ENCODE measurements around the gene CCL20. TPM values are rescaled to one million over a fixed set of nuclear protein-coding genes. Genes with fewer than 3 reads are reported as not detected.
"Not testable (repeated sequence)": the region's sequence is repeated elsewhere in the genome, so short reads cannot be mapped to it uniquely, and the experiment has no call there.

CCL20 gene
- total and polyA plus RNA-seq, 2 of the 8 experiments (the other 6 are each of a cell fraction or from before 2014, with no cell fraction given), result not detected

DNA sequence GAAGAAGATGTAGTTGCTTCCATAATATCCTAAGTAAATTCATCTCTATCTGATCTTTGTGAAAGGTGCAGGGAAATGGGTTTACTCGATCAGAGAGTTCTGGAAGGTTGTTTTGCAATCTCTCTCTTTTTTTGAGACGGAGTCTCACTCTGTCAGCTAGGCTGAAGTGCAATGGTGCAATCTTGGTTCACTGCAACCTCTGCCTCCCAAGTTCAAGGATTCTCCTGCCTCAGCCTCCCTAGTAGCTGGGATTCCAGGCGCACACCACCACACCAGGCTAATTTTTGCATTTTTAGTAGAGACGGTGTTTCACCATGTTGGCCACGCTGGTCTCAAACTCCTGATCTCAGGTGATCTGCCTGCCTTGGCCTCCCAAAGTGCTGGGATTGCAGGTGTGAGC lies 16.9 kb upstream of the CCL20 start:
- FAIRE-seq; H2BK5ac ChIP-seq (ENCODE audit: low read depth, low read length); H4K8ac ChIP-seq (ENCODE audit: extremely low read depth, insufficient read depth, low read length); H2BK12ac ChIP-seq (ENCODE audit: low read depth, low read length); H3K9ac ChIP-seq (replicated peaks in 1 of 4; ENCODE audit: extremely low read depth in 1 of 4, low read depth in 3 of 4, low read length in 3 of 4); H3K23ac ChIP-seq (ENCODE audit: insufficient read length); H3K23me2 ChIP-seq (ENCODE audit: low read depth, low read length); H4K20me1 ChIP-seq (replicated peaks in 1 of 2; ENCODE audit: control insufficient read depth in 1 of 2, insufficient read depth in 2 of 2, low read length in 2 of 2); H3K4ac ChIP-seq (replicated peaks; ENCODE audit: insufficient read length, low read depth, low read length); H3K27me3 ChIP-seq (replicated peaks in 1 of 4; ENCODE audit: control insufficient read depth in 3 of 4, extremely low read depth in 1 of 4, insufficient read depth in 3 of 4, low read length in 3 of 4); H4K5ac ChIP-seq (ENCODE audit: insufficient read length, low read depth, low read length); H2AK5ac ChIP-seq (ENCODE audit: low read depth, low read length); H3K56ac ChIP-seq (replicated peaks; ENCODE audit: insufficient read length, low read depth, low read length); DNase-seq (ENCODE audit: low read depth in 1 of 2, low spot score in 2 of 2); H2BK20ac ChIP-seq (ENCODE audit: low read length); H3K36me3 ChIP-seq (ENCODE audit: control insufficient read depth in 2 of 4, insufficient read depth in 4 of 4, low read length in 3 of 4); H2BK15ac ChIP-seq (ENCODE audit: low read length); POLR2A ChIA-PET (ENCODE audit: partially characterized antibody); H3K27ac ChIP-seq (ENCODE audit: low read depth, low read length); H3K4me3 ChIP-seq (ENCODE audit: extremely low read depth in 1 of 4, insufficient read depth in 2 of 4, low read depth in 3 of 4, low read length in 4 of 4); H3K18ac ChIP-seq (ENCODE audit: extremely low read depth, low read length); H3K4me2 ChIP-seq (ENCODE audit: insufficient read depth in 1 of 2, low read depth in 2 of 2, low read length in 2 of 2); H3K9me3 ChIP-seq (ENCODE audit: insufficient read depth in 2 of 2, low read depth in 1 of 2, low read length in 1 of 2); H2AFZ ChIP-seq (ENCODE audit: low read length); H3K79me1 ChIP-seq (ENCODE audit: low read depth, low read length); H3K79me2 ChIP-seq (ENCODE audit: control insufficient read depth in 1 of 2, insufficient read depth in 2 of 2, low read length in 2 of 2); H2BK120ac ChIP-seq (replicated peaks; ENCODE audit: low read depth, low read length); H4K91ac ChIP-seq (replicated peaks; ENCODE audit: insufficient read length, low read length); H3K14ac ChIP-seq (ENCODE audit: insufficient read length); H3K4me1 ChIP-seq (replicated peaks in 1 of 4; ENCODE audit: control insufficient read depth in 3 of 4, insufficient read depth in 4 of 4, low read length in 3 of 4): not testable (repeated sequence)
- CTCF ChIA-PET (ENCODE audit: partially characterized antibody), result interaction anchor here (1.1 to 1.5 kb wide), 2 partner anchors 16 to 22 kb away, joined by 5 read pairs; no protein-coding TSS in a partner anchor
- WGBS, 2 experiments (ENCODE audit: extremely low coverage in 1 of 2, insufficient coverage in 1 of 2, insufficient read length in 1 of 2, insufficient replicate concordance in 2 of 2, low coverage in 1 of 2, low lambda C conversion rate in 2 of 2, missing lambda C conversion rate in 1 of 2), result 94% methylated on average over 5 of the region's 5 CpGs; no CpG with 5 or more reads in 1 of the 2 experiments

Measured in H1 (cell line).